Left colon (tissue), 2 donors: Measurements from ENCODE around the gene MEF2B. TPM values are rescaled to one million over a fixed set of nuclear protein-coding genes. Genes with fewer than 3 reads are reported as not detected.
A peak's percentile ranks its signal among the peaks of the same experiment; 100 is the strongest.
"Not testable (repeated sequence)": the region's sequence is repeated elsewhere in the genome, so short reads cannot be mapped to it uniquely, and the experiment has no call there.

Source experiments
- ATAC-seq: fragments of 200-7000 bp; cut with Tn5 transposase; one replicate; pipeline ENCODE4 v1.9.1; 2020; ENCODE audit warnings: mild to moderate bottlenecking, moderate library complexity
- DNase-seq, 2 donors: peaks; one replicate each; pipeline ENCODE4 v3.0.0-alpha.2; 2020
- intact Hi-C, 2 donors: fragments of 100-400 bp; cut with DNase I in 1 of 2; cut with micrococcal nuclease in 1 of 2; formaldehyde crosslinking; loops; one replicate each; pipeline versions ENCODE4 v1.11.2 to v1.14.0; 2022; cut with DNase I, micrococcal nuclease
- total RNA-seq, 2 donors: library from RNA; stranded (reverse); fragmentation: NEBNext Ultra II Directional; extraction: Animal tissue kit (Norgen Biotek cat#: 25700); gene quantifications; one replicate each; pipeline ENCODE4 v1.2.1, GENCODE V29; 2021
- donor health status: DM: no; HTN: no; CAD: no.
- donor health status: DM: yes; HTN: yes; CAD: no.

The MEF2B gene
- total RNA-seq, 2 donors from 2014 or later: 1.4 to 3.5 TPM

DNA sequence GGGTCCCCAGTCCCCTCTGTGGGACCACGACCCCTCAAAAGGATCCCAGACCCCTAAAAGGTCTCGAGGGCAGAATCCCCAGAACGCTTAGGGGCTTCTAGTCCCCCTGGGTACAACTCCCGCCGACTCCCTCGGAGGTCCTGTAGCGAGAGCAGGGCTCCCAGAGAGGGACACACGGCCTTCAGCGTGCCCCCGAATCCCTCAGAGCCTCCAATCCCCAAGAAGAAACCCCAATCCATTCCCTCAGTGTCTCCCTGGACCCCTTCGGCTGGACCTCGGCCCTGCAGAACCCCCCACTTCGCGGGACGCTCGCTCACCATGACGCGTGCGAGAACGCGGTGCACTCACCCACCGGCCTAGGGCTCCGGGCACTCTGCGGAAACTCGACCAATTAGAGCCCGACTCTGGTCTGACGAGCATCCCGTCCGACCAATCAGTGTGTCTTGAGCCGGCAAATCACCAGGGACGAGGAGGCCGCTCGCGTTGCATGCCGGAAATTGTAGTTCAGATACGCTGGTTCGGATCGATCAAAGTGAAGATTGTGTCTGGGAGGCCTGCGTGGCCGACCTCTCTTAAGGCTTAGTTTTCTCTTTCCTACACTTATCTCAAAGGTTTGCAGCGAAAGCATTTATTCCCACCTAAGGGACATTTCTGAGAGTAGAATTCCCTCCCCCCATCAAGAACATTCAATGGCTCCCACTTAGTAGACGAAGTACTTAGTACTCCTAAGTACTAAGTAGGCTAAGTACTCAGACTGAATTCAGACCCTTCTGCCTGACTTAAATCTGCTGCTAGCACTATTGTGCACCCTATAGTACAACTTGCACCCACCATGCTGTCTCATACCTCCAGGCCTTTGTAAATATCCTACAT is 31.7 kb downstream of the MEF2B start, which contains the start of gene TMEM161A:
Gene TMEM161A, minus strand, starts transcription at position 370 of the 873 bp plus-strand sequence. Its CDS starts 50 bp downstream, at position 320.
- ATAC-seq (peak; percentile 99), DNase-seq (peak; percentile 96 to 98)
- intact Hi-C loops: loop anchor here in 1 of 2 donors (5.0 kb wide), 1 partner anchor 71 kb away; no protein-coding TSS in a partner anchor

DNA sequence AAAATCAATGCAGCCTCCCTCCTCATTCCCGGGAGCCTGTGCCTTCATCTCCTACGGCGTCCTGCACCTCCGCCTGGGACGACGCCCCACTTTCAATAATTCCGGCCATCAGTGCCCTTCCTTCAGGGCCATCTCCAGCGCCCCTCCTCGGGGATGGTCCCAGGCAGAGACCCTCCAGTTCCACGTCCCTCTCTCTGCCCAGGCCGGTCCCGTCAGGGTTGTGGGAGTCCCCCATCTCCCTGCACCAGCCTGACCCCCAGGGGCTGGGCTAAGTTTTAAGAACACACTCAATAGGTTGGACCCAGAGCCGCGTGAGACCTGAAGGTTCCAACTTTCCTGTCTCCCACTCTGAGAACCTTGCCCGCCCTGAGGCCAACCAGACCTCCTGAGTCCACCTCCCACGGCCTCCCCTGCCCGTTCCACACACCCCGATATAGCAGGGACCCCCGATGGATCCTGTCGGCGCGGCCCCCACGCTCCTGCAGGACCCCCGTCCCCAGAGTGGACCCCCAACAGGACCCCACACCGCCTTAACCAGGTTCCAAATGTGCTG is 32.4 kb downstream of the MEF2B start:
- intact Hi-C loops: loop anchor here in 1 of 2 donors (5.0 kb wide), 1 partner anchor 70 kb away; no protein-coding TSS in a partner anchor
- no peak for DNase-seq
- ATAC-seq: peak; percentile 29

DNA sequence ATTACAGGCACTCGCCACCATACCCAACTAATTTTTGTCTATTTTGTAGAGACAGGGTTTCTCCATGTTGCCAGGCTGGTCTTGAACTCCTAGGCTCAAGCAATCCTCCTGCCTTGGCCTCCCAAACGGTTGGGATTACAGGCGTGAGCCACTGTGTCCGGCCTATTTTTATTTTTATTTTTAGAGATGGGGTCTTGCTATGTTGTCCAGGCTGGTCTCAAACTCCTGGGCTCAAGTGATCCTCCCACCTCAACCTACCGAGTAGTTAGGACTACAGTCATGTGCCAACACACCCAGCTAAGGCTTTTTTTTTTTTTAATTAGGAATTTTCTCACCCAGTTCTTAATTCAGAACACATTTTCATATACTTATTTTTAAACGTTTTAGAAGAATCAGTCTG is 34.4 kb downstream of the MEF2B start:
- intact Hi-C loops: loop anchor here in 1 of 2 donors (5.0 kb wide), 1 partner anchor 68 kb away; no protein-coding TSS in a partner anchor
- DNase-seq, ATAC-seq: not testable (repeated sequence)

DNA sequence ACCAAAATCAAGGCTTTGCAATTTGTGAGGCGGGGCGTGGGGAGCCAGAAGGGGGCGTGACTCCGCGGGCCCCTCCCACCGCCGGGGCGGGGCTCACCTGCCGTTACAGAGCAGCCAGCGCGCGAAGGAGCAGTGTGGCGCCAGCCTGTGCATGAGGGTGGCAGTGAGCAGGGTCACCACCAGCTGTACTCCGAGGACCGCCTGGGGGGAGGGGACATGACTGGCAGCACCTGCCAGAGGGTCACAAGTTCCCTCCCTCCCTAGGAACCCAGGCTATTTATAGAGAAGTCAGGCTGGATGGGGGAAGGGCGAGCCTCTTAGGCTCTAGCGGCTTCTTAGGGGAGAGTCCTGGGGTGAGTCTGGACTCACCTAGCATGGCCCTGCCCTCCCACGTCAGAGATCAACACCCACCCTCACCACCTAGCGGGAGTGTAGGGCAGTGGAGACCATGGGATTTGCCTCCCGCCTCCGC is 35.3 kb downstream of the MEF2B start:
- DNase-seq (peak; percentile 33 to 42), ATAC-seq (no peak)
- intact Hi-C loops: loop anchor here in 1 of 2 donors (5.0 kb wide), 1 partner anchor 67 kb away; no protein-coding TSS in a partner anchor

DNA sequence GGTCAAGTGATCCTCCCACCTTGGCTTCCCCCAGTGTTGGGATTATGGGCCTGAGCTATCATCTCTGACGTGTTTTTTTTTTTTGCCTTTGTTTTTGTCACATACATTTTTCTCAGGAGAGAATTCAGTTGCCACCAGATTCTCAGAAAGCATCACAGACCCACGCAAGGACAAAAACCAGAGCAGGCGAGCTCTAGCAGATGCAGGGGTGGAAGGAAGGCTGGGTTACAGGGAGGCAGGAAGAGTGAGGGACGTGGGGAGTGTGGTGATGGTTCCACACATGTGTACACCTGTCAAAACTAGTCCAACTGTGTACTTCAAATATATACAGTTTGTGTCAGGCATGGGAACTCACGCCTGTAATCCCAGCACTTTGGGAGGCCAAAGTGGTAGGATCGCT is 36.1 kb downstream of the MEF2B start:
- no peak for ATAC-seq
- no peak for DNase-seq
- intact Hi-C loops: no loop called here

DNA sequence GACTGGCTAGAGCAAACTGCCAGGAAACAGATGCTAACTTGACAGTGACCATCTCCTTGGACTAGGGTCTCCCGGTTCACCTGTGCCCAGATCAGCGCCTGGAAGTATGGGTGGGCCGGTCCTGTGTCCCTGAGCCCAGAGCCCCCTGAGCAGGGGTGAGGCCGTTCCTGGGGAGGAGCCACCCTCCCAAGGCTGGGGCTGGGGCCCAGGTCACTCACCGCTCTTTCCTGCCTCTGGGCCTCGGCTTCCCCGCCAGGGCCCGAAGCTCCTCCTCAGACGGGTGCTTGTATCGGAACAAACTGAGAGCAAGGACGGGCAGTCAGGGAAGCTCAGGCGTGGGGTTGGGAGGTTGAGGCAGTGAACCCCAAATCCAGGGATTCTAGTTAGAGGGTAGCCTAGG is 37.2 kb downstream of the MEF2B start:
- DNase-seq (no peak), ATAC-seq (no peak)
- intact Hi-C loops: no loop called here

DNA sequence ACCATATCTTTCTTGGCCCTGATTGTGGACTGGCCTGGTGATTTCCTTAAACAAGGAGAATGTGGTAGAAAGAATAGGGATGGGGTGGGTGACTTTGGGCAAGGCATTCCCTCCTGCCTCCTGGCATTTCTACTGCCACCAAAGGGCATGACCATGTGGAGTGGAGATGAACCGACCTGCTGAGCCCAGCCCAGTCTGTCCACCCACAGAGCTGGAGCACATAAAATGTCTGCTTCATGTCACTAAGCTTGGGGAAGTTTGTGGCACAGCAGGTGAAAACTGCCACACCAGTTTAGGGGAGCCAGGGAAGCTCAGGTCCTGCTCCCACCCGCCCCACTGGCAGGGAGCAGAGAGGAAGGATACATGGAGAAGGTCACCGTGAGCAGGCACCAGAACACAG is 38.1 kb downstream of the MEF2B start:
- DNase-seq: no peak
- intact Hi-C loops: no loop called here
- ATAC-seq: no peak

DNA sequence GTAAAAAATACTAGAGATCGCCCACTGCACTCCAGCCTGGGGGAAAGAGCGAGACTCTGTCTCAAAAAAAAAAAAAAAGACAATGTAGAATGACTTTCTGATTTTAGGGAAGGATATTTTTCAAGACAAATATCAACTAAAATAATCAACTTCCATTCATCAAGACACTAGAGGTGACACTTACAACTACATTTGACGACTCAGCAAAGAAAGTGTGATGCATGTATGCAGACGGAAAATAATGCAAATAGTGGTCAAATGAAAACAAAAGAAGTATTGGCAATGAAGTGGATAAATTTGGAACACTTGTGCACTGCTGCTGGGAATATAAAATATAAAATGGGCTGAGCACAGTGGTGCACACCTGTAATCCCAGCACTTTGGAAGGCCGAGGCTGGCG is 44.0 kb downstream of the MEF2B start:
- DNase-seq (no peak), ATAC-seq (no peak)
- intact Hi-C loops: no loop called here

DNA sequence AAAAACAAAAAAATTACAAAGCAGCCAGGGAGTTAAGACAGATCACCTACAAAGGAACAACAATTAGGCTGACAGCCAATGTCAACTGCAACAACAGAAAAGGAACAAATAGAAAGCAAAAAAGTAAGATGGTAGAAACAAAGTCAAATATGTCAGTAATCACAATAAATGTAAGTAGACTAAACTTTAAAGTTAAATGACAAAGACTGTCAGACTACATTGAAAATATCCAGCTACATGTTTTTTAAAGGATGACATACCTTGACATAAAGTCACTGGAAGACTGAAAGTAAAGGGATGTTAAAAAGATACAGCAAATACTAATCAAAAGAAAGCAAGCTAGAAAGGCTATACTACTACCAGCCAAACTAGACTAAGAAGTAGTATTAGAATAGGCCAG is 46.7 kb downstream of the MEF2B start:
- intact Hi-C loops: no loop called here
- DNase-seq (no peak), ATAC-seq (no peak)

DNA sequence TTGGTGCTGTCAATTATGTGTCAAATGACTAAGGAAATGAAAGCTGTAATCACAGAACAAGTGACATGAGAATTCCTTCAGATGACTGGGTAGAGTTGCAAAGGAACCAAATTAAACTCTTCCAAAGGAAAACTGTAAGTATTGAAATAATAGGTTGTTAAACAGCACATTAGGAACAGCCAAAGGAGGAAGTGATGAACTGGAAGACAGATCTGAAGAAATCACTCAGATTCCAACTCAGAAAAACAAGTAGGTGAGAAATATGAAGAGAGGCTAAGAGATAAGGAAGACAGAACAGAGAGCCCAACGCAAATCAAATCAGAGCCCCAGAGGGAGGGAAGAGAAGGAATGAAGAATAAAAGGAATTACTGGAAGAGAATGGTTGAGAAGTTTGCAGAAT is 47.2 kb downstream of the MEF2B start:
- ATAC-seq (no peak), DNase-seq (no peak)
- intact Hi-C loops: no loop called here

DNA sequence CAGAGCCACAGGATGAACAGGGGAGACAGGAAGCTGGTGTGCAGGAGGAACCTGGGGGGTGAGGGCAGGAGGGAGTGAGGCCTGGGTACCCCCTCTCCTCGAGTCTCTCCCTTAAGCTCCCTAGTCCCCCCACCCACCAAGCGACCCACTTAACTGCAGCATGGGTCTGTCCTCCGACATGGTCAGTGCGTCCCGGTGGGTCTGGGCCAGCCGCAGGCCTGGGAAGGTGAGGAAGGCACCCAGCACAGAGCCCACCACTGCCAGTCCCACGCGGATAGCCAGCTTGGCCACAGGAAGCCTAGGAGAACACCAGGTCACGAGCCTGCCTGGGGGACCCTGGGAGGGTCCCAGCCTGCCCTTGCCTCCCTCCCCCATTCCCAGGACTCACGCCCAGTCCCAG is 48.7 kb downstream of the MEF2B start:
- ATAC-seq (no peak), DNase-seq (no peak)
- intact Hi-C loops: no loop called here

DNA sequence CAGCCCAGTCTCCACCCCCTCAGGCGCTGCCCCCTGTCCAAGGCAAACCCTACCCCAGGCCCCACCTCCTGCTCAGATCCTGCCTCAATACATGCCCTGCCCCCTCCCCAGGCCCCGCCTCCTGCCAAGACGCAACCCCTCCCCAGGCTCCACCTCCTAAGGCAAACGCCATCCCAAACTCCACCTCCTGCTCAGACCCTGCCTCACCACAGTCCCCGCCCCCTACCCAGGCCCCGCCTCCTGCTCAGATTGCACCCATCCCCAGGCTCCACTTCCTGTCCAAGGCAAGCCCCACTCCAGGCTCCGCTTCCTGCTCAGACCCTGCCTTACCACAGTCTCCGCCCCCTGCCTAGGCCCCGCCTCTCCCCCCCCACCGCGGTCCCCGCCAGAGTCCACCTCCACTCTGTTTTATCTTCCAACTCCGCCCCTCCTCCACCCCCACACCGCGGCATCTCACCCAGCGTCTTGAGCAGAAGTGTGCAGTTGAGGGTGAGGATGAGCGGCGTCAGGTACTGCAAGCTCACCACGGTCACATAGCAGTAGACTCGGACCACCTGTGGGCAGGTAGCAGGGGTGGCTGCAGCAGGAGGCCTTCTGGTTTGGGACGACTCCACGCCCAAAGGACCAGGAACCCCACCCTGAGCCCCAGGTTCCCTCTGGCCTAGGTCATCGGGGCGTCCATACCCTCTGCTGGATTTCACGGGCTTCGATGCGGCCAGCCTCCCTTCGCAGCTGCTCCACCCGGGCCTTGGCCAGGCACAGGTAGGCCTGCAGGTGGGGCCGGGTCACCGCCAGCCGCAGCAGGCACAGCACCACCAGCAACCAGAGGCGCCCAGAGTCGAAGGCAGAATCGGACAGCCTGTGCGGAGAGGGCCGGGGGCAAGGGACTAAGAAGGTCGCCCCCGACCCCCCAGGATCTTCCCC is 49.5 kb downstream of the MEF2B start:
- ATAC-seq (peak; percentile 96), DNase-seq (peak; percentile 86 to 87)
- intact Hi-C loops: no loop called here

DNA sequence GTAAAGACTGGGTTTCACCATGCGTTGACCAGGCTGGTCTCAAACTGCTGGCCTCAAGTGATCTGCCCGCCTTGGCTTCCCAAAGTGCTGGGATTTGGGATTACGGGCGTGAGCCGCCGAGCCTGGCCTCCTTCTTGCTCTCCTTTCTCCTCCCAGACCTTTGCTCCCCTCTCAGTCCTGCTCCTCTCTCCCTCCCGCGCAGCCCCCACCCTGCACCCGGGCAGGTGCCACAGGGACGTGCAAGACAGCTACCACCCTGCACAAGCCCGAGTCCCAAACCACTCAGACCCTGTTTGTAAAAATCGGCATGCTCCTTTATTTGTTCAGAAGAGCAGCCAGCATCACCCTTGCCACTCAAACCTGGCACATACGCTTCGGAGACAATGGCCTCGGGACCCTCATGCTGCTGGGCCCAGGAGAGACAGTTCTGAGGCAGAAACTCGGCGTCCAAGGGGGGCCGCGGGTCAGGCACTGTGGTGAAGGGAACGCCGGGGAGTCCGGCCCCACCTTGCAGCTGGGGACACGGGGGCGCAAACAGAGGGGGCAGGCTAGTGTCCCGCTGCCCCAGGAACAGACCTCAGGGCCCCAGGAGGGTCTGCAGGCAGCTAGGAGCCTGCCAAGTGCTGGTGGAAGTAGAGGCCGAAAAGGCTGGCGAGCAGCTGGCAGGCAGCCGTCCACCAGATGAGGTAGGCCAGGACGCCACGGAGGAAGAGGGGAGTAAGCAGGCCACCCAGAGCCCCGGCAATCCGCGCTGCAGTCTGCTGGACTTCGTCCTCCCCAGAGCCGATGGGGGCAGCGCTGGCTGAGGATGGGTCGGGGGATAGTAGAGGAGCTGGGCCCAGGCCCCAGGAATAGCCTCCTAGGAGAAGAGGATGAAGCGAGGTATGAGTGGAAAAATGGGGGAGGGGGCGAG is 50.5 kb downstream of the MEF2B start:
- no peak for ATAC-seq
- DNase-seq: no peak
- intact Hi-C loops: loop anchor here in 1 of 2 donors (10.0 kb wide), 1 partner anchor 65 kb away; no protein-coding TSS in a partner anchor

DNA sequence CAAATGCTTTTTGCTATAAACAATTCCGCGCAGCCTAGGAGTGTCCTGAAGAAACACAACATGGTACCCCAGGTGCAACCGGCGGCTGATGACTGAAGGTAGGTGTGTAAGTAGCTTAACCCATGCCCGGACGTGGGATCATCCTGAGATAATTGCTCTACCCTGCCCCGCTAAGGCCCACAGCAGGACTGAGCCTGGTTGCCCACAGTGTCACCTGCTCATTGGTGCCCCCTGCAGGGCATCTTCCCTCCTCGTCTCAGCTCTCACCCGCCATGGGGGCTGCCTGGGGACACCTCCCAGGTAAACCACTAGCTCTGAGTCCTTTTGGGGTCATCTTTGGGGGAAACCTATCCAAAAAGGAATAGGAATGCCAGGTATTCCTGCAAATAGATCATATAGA is 54.1 kb downstream of the MEF2B start:
- intact Hi-C loops: loop anchor here in 1 of 2 donors (10.0 kb wide), 1 partner anchor 61 kb away; no protein-coding TSS in a partner anchor
- peak in 1 of 2 donors; percentile 68 for DNase-seq
- ATAC-seq: no peak

DNA sequence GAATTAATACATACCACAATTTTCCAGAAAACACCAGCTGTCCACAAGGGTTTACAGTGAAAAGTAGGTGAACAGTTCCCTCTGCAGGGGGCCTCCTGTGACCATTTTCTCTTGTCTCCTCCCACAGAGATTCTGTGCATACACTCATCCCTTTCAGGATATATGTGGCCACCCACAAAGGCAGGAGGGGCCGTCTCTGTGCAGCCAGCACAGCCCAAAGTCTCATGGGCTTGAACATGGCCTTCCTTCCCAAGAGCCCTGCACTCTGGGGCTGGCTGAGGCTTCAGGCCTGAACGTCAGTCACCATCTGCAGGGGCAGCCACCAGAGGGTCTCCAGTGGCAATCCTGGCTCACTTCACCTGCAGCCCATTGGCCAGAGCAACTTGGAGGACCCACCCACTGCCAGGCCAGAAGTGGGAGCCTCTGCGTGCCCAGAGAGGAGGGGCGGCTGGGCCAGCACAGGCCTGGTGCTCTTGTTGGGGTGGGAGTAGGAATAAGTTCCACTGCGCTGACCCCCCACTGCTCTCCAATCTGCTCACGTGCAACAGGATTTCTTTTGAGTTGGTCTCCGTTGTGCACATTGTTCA is 56.9 kb downstream of the MEF2B start:
- intact Hi-C loops: loop anchor here in 1 of 2 donors (10.0 kb wide), 1 partner anchor 58 kb away; no protein-coding TSS in a partner anchor
- ATAC-seq: no peak
- DNase-seq: no peak

DNA sequence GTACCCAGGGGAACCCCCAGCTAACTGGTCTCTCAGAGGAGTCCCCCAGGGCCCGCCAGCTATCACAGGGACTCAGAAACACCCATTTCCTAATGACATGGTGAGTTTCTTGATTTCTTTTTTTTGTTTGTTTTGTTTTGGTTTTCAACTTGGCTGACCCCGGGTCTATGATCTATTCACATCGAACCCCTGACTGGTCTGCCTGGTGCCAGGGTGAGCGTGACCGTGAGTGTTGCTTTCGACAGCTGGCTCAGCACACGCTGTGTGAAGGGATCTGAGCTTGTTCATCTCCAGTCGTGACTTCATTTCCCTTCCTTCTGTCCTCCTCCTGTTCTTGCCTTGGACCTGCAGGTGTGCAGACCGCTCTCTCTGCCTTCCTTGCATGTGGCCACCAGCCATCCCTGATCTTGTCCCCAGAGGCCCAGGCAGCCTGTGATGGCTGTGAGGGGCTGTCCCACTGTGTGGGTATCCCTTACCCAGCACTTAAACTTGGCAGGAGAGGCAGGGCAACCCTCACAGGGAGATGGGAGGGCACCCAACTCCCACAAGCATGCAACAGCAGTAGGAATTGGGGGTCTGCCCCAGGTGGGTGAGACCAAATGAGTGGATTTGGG is 58.0 kb downstream of the MEF2B start:
- ATAC-seq: no peak
- intact Hi-C loops: loop anchor here in 1 of 2 donors (10.0 kb wide), 1 partner anchor 57 kb away; no protein-coding TSS in a partner anchor
- DNase-seq: no peak
